Dermis blood vessel endothelial cell (primary cell): ENCODE results near the gene JMJD6. TPM values are rescaled to one million over a fixed set of nuclear protein-coding genes. Genes with fewer than 3 reads are reported as not detected.

ENCODE experiments used
- DNase-seq: peaks from one replicate; pipeline ENCODE4 v3.0.0; 2010
- total RNA-seq: library from RNA; depleted of rRNA; stranded (reverse); fragments of >200 nt; gene quantifications from 2 replicates; pipeline ENCODE4 v1.2.3, GENCODE V29; 2014

The JMJD6 gene
- total RNA-seq, 1 donor from 2014 or later, result 23.1 TPM

DNA sequence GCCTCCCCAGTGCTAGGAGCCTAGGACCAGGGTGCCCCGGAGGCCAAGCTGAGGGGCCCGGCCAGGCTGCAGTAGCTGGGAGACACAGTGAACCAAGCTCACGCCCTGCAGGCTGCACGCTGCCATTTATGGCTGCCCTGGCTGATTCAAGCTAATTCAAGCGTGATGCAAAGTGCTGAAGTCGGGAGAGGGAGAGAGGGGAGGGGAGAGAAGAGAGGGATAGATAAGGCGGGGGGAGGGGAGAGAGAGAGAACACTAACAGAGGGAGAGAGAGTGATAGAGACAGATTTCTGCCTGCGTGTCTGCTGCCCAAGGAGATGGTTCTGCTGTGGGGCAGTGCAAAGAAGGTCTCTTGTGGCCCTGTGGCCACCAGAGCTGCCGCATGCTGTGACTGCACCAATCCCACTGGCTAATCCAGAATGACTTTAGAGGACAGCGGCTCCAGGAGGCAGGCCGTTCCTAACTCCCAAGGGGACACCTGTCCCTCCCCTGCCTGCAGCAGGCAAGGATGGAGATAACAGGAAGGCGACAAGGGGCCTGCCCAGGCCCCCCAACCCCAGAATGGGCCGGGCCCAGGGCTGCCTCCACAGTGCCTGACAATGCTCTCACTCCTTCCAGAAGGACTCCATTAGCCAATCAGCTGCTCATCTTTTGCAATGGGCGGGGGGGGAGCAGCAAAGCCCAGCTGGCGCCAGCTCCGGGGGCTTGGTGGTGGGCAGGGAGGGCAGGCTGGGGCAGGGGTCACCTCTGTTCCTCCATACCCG is 28.5 kb downstream of the JMJD6 start:
- no peak for DNase-seq

DNA sequence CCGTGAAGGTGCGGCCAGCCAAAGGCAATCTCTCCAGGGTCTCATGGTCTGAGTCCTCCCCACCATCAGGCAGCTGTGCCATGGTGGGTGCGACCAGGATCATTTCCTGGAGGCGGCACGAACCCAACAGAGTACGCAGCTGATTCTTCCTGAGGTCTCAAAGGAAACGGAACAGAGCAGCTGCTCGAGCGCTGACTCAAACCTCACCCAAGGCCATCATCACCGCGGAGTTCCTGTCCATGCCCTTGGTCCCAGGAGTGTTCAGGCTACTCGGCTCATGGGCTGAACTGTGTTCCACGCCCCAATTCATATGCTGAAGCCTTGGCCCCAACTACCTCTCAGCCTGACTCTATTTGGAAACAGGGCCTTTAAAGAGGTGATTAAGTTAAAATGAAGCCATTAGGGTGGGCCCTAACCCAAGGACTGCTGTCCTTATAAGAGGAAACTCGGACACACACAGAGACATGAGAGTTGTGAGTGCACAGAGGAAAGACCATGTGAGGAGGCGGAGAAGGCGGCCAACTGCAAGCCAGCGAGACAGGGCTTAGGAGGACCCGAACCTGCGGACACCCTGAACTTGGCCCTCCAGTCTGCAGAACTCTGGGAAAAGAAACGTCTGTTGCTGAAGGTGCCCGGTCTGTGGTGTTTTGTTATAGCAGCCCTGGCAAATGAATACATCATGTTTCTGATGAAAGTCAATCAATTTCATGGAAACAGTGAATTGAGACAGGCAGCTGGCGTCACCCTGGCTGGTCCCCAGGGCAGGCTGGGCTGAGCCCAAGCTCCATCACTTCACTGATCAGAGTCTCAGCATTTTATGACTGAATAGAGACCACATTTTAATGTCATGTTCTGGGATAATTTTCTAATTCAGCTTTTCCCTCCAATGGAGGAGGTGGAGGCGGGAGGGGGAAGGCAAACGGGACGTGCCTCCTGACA is 29.4 kb downstream of the JMJD6 start:
- peak; percentile 95 for DNase-seq

DNA sequence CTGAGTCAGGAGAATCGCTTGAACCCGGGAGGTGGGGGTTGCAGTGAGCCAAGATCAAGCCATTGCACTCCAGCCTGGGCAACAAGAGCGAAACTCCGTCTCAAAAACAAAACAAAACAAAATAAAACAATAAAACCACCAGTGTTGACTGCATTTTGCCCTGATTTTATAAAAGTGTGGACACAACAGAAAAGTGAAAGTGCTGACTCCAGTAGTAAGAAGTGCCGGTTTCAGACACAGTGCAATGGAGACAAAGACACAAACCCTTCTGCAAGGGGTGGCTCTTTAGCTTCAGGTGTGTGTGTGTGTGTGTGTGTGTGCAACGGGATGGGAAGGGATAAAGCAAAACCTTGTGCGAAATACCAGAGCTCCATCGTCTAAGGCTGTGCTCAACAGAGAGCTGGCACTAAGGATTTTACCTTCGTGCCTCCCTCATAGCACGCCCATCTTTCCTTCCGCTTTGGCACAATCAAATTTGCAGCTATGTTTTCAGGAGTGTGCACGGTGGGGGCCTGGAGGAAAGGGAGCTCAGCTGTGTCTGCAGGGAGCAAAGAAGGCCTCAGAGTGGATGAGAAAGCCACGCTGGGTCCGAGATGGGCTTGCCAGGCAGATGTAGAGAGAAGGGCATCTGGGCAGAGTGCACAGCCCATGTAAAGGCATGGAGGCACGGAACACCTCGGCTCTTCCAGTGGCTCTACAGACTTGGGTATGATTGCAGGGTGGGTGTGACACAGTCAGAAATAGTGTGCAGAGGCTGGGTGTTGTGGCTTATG is 31.2 kb downstream of the JMJD6 start:
- no peak for DNase-seq

DNA sequence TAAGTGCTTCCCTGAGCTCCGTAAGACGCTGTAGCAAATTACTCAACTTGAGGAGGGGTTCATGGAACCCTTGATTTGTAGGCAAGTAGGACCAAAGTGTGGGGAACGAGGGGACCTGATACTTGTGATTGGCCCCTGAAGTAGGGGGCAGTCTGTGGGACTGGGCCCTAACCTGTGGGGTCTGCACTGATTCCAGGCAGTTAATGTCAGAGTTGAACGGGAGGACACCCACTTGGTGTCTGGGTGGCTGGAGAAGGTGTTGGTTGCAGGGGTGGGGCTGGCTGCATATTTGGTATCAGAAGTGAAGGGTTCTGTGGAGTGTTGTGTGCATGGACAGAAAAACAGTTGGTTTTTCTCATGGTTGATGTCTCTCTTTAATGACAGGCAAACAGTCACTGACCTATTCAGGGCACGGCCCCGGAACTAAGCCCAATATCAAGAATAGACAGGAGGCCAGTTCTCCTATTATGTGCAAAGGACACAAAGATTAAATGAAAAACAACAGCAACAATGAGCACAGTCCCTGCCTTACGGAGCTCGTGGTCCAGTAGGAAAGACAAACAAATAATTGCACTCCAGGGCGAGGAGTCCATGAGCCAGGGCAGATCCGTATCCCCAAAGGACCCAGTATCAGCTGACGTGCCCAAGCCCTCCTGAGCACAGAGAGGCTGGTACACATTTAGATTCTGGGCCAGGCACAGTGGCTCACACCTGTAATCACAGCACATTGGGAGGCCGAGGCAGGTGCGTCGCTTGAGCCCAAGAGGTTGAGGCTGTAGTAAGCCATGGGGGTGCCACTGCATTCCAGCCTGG is 34.8 kb downstream of the JMJD6 start:
- no peak for DNase-seq

DNA sequence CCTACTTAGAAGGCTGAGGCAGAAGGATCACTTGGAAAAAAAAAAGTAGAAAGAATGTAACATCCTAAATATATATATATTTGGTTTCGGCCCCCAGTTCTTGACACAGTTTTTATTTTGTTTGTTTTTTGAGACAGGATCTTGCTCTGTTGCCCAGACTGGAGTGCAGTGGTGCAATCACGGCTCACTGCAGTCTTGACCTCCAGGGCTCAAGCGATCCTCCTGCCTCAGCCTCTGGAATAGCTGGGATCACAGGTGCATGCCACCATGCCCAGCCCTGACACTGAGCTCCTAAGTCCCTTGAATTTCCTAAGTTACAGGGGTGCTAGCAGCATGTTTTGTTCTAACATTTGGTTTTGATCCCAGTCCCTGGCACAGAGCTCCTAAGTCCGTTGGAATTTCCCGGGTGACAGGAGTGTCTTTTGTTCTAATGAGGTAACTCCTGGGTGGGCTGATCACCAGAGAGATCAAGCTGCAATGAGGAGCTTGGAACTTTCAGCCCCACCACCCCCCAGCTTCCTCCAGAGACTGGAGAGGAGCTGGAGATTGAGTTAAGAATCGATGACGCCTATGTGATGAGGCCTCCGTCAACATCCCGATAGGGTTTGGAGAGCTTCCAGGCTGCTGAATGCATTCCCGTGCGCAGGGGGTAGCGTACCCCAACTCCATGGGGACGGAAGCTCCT is 35.7 kb downstream of the JMJD6 start:
- DNase-seq, result no peak

DNA sequence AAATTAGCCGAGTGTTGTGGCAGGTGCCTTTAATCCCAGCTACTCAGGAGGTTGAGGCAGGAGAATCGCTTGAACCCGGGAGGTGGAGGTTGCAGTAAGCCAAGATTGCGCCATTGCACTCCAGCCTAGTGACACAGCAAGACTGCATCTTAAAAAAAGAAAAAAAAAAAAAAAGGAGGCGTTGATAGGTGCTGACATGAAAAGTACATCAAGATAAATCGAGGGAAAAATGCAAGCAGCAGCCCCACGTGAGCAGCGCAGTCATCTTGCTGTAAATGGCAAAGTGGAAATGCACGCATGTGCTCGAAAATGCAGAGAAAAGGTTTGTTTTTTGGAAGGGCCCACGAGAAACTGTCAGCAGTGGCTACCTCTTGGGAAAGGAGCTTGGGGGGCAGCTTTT is 36.5 kb downstream of the JMJD6 start:
- no peak for DNase-seq

DNA sequence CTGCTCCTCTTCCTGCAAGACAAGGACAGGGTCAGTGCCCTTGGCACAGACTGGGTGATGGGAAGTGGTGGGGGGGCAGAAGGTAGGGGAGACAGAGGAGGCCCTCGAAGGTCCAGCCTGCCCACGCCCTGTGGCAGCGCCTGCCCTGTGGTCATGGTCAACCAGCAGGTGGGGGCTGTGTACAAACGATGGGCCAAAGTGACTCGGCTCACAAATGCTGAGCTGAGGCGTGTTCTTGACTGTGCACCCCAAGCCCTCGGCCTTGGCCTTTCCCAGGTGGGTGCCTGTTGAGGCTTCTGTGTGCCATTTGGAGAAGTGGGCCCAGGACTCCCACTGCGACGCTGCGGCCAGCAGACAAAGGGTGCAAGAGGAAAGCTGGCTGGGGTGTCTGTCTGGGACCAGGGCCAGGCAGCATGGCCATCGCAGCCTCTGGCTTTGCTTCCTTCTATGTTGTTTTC is 38.2 kb downstream of the JMJD6 start:
- DNase-seq, result peak; percentile 49

DNA sequence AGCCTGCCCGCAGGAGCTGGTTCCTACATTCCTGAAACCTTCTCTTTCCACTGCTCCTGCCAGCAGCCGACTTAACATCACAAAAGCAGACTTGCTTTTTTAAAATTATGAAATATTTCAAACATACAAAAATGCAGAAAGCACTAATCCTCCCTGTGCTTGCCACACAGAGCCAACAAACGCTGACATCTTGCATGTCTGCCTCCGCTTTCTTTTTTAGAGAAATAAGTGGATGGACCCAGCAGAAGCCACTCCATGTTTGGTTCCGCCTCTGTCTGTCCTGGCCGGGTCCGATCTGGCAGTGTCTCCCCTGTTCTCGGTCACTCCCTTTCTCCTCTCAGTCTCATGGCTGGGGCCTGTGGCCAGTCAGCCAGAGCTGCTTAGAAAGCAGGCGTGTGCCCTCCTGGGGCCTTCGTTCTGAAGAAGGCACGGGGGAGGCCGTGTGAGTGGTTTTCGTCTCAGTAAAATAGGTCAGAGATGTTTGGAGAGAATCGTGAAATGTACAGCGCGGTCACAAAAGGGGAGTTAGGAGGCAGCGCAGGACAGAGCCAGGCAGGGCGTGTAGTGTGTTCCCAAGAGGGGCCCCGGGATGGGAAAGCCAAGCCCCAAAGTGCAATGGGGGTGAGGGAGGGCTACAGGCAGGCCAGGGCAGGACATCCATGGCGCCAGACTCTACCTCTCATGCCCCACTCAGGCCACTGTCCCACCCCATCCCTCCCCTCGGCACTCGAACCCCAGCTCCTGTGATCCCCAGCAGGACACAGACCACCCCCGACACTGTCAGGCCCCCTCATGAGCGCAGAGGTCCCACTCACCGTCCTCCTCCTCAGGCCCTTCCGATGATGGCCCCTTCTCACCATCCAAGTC is 38.9 kb downstream of the JMJD6 start:
- DNase-seq, result no peak

DNA sequence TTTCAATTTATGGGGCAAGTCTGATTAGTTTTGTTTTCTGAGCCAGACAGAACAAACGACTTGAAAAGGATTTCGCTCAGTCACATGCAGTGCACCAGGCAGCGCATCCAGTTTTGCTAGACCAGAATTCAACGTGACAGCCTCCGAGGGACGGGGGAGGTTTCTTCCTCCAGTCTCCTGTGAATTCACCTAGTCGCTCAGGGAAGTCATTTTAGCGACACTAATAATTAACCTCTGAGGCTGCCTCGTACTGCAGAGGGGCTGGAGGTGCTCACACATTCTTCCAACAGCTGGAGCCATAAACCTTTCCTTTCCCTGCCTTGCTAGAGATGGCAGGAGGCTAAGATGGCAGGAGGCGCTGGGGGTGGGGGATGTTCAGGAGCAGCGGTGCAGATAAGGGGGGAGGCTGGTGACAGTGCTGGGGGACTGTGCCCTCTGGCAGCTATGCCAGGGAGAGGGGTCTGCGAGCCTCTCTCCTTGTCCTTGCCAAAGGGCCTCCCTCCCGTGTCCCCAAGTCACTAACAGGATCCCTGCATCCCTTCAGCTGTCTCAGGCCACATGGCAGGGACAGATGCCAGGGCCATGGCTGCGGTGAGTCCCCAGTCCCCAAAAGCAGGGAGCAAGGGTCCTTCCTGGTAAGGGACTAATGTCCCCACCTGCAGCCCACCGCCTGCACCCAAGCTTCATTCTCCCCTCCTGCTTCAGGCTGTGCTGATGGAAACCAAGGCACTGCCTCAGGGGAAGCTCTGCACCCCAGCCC is 39.7 kb downstream of the JMJD6 start:
- DNase-seq, result no peak

DNA sequence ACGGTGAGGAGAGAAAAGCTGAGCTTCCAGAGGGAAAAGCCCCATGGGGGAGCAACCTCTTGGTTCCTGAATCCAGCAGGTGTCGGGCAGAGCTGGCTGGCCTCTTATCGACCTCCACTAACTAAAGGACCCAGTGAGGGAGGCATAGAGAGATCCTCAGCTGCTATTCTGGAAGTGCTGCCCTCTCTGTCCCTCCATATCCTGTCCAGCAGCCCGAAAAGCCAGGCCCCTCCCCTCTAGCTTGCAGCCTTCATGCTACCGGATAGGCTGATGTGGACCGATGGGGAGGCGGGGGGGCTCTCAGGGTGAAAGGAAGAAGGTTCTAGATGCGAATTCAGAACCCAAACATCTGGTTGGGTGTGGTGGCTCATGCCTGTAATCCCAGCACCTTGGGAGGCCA is 40.6 kb downstream of the JMJD6 start:
- DNase-seq, result no peak

DNA sequence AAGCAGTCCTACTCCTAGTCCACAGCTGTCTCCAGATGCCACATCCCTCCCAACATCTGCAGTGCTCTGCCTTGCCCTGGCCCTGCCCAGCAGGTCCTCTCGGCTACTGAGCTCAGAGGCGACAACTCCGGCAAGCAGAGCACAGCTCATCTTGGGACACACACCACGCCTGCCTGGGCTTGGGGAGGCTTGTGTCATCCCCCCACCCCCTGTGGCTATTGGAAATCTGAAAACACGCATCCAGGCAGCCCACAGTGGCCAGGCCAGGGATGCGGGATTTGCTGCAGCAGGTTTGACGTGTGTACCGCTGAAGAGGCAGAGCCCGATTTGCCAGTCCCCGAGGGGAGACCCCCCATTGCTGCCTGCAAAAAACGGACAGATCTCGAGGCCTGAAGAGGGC is 41.0 kb downstream of the JMJD6 start:
- no peak for DNase-seq

DNA sequence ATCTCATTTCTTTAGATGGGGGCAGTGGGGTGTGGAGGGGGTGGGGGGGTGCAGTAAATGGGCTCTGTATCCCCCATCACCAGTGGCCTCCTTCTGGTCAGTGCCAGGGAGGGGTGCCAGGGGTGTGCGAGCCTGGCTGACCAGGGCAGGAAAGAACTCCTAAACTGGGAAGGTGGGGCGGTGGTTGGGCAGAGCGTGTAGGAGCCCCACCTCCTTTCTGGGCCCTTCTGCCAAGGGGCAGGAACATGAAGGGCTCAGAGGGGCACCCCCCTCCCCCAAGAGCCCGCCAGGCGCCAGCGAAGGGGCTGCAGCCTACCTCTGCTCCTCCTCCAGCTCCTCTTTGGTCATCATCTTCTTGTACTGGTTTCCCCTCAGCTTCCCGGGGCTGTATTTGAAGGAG is 41.6 kb downstream of the JMJD6 start:
- no peak for DNase-seq

DNA sequence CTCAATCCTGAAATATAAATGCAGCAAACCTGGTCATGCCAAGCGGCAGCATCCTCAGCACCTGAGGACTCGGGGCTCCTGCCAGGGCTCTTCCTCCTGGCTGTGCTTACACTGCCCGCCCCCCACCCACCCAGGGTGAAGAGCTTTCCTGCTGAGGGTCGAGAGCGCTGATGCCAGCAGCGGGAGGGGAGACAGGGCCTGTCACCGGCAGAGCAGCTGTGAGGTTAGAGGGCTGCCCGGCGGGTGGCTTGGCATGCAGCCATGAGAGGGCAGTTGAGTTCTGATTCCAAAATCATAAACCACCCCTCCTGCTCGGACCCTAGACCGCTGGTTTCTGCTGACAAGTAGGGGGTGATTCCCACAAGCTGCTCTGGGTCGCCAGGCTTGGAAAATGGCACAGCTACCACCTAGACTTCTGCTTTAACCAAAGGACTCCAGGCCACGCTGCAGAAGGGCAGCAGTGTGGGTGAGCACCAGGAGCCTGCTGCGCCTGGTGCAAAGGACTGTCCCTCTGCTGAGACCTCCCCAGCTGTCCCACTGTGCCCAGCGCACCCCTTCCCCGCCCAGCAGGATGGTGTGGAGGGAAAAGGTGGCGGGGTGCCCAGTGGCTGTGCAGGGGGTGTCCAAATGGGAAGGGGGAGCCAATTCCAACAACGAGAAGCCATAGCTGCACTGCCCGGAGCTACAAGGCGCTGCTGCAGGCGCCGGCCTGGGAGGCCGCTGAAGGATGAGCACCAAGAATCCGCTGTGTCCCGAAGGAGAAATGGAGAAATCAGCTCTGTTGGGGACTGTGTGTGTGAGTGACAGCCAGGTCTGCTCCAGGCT is 42.3 kb downstream of the JMJD6 start:
- no peak for DNase-seq

DNA sequence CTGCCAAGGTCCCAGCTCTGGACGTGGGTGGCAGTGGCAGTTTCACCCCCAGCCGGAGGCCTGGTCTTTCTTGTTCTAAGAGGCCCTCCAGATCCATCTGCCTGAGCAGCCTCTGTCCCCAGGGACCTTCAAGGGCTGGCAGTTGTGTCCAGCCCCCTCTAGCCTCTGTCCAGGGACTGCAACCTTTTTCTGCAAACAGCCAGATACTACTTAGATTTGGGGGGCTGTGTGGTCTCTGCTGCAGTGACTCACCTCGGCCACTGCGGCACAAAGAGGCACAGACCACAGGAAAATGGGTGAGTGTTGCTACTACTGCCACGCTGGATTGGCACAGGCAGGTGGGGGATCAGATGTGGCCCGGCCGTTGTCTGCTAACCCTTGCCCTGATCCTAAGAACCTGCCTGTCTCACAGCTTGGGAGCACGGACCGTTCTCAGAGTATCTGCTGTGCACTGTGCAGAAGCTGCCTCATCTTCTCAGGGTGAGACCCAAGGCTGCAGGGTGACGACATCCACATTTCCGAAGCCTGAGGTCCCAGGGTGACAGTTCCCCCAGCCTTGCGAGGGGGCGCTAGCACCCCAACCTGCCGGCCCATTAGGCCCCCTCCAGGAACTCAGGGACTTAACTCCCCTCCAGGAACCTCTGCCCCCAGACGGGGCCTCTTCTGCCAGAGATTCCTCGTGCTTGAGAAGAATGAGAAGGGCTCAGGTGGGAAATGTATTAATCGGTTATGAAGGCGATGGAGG is 43.2 kb downstream of the JMJD6 start:
- no peak for DNase-seq

DNA sequence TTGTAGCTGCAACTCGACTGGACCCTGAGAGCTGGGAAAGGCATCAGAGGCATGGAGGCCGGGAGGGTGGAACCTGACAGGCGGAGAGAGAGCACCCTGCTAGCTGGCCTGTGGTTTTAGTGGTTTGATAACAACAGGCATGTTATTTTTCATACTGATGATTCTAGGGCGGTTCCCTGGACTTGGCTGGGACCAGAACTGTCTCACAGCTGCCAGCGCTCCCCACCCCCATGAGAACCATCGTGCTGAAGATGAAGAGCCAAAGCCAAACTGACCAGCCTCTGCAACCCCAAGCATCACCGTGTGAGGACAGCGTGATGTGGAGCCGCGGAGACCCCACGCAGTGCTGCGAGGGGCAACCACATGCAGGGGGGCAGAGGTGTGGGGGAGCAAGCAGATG is 44.1 kb downstream of the JMJD6 start:
- no peak for DNase-seq

DNA sequence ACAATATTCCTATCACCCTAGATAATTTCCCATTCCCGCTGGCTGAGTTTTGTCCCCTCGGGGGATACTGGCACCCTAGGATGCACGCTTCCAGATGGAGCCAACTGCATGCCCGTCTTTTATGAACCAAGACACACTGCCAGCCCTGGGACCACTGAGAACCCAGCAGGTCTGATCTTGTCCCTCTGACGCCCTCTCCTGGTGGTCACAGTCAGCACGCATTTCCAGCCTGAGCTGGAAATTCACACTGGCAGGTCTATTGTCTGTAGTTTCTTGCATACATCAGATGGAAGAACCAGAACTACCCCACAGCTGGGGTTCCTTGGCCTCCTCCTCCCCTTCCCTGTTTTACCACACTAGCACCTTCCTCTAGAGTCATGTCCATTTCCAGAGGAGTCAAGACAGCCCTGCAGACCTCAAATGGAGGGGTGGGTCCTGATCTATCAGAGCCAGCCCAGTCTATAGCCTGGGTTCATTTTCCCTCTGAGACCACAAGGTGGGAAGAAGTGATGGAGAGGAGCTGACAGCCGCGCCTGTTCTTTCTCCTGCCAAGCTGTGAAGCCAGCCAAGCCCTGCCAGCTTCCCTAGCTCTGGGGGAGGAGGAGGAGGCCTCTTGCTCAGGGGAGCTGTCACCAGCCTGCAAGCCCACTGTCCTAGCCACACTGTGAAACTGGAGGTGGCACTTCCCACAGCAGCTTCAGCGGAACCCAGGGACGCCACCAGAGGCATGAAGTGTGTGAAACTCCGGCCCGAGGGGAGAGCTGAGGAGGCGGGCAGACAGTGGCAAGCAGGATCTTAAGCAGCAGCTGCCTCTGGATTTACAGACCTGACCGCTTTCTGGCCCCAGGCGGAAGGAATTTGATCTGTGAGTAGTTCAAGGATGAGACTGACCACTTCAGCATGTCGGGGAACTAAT is 44.9 kb downstream of the JMJD6 start:
- DNase-seq, result peak; percentile 86

DNA sequence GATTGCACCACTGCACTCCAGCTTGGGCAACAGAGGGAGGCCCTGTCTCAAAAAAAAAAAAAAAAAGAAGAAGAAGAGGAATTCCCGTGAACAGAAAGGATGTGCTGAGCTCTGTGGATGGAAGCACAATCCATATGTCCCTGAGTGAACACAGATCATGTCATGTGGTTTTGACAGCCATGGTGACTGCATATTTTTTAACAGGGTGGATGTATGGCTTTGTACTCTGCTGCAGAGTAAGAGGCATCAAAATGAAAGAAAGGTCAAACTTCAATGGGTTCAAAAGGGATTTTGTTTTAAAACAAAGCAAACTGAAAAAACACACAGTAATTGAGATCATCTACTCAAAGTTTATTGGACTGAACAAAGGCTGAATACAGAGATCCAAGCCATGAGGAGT is 47.2 kb downstream of the JMJD6 start:
- no peak for DNase-seq
